CD4-positive, alpha-beta T cell treated with Interleukin-17A for 1 hour (primary cell): ENCODE data around the gene SMARCB1.
A peak's percentile ranks its signal among the peaks of the same experiment; 100 is the strongest.

Experiments used
- DNase-seq: peaks from one replicate; pipeline ENCODE4 v3.0.0-alpha.2; 2020

The SMARCB1 gene

DNA sequence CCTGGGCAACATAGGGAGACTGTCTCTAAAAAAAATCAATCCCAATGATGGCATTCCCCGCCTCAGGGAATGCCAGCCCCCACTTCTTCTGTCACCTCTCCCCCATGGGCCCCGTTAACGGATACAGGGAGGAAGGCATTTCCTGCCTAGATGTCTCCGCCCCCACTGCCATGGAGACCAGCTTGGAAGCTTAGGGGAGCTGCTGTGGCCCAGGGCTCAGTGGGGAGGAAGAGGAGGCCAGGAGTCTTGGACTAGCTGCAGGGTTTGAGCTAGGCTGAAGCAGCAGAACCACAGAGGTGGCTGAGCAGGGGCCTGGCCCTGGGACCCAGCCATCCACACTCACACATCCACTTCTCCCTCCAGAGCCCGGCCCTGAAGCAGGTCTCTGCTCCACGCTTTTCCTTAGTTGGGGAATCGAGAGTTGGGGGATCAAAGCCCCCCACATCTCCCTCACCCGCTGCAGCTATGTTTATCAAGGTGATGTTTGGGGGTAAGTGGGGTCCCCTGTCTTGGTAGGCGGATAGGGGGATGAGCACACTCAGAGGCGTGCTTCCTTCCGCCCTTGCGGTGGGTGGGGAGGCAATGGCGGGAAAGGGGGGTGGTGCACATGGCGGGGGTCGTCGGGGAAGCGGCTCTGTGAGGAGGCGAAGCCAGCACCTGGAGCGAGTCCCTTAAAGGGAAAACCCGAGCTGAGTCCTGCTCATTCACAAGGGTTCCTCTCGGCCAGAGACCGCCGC, 23.8 kb upstream of the SMARCB1 start, which contains the start of gene C22orf15:
TSS of gene C22orf15 (plus strand) at position 149 of the 737 bp plus-strand sequence. CDS start at position 466, 317 bp downstream.
- DNase-seq = no peak

DNA sequence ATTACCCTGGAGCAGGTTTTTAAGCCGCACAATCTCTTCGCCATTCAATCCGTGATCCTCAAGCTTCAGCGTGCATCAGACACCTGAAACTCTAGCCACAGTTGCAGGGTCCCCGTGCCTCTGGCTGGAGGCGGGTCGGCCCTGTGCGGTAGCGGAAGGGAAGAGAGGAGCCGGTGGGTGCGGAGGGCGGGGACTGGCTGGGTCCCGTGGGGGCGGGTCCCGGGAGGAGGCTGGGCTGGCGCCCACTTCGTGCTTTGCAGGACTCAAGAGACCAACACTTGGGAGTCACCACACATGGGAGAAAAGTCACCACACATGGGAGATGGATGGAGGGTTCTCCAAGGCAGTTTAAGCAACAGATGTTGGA, 23.2 kb upstream of the SMARCB1 start:
- DNase-seq = peak; percentile 48

DNA sequence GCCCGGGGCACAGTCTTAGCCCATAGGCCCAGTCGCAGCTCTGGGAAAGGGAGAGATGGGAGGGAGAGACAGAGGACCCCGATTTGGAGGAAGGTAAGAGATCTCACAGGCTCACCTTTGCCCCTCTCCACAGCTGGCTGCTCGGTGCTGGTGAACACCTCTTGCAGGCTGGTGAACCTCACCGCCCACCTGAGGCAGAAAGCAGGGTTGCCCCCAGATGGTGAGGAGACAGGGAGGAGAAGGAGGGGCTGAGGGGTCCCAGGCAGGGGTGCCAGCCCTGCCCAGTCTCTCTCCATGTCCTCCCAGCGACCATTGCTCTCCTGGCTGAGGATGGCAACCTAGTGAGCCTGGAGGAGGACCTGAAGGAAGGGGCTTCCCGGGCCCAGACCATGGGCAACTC, 22.8 kb upstream of the SMARCB1 start:
- DNase-seq = no peak

DNA sequence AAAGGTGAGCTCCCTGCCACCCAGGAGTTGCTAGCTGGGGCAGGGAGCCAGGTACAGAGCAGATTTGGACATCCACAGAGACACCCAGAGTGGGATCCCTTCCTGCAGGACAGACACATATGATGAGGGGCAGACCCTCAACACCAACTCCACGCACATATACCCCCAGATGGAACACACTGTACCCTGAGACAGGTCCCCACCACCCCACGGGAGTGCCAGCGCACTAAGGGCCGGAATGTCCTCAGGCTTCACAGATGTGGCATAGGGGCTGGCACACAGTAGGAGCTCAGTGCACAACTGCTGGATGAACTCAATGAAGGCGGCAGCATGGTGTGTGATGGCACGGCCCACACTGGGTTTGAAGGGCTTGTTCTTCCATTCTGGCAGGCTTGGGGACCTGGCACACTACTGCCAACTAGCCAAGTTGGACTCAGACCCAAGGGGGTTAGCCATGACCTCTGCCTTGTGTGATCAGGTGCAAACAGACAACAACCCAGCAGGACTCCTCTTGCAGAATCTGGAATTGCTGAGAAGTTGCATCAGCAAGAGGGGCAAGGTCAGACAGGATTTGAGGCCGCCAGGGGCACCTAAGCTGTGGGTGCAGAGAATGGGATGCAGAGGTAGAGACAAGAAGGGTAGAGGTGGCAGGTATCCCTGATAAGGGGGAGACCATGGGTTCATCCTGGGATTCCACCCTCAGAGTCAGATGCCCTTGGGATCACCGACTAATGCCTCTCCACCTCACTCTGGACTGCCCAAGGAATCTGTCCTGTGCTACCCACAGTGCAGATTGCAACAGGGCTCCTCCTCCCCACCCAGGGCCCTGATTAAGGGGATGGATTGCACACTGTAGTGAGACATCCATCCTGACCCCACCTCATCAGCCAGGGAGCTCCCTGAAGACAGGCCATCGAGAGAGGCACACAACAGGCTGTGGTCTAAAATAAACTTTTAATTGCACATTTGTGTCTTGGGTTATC, 21.6 kb upstream of the SMARCB1 start:
- DNase-seq = no peak

DNA sequence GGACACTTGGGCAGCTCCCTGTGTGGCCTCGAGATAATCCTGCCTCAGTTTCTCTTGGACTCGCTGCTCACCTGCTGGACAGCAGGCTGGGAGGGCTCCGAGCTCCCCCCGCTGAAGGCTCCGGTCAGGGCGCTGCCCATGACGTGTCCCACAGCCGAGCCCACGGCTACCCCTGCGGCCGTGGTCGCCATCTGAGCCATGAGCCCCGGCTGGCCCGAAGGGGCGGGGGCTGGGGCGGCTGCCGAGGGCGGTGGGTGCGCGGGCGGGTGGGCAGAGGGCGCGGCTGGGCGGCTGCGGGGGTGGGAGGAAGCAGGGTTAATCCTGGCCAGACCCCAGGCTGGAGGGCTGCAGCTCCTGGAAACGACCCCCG, 19.5 kb upstream of the SMARCB1 start:
- no peak for DNase-seq

DNA sequence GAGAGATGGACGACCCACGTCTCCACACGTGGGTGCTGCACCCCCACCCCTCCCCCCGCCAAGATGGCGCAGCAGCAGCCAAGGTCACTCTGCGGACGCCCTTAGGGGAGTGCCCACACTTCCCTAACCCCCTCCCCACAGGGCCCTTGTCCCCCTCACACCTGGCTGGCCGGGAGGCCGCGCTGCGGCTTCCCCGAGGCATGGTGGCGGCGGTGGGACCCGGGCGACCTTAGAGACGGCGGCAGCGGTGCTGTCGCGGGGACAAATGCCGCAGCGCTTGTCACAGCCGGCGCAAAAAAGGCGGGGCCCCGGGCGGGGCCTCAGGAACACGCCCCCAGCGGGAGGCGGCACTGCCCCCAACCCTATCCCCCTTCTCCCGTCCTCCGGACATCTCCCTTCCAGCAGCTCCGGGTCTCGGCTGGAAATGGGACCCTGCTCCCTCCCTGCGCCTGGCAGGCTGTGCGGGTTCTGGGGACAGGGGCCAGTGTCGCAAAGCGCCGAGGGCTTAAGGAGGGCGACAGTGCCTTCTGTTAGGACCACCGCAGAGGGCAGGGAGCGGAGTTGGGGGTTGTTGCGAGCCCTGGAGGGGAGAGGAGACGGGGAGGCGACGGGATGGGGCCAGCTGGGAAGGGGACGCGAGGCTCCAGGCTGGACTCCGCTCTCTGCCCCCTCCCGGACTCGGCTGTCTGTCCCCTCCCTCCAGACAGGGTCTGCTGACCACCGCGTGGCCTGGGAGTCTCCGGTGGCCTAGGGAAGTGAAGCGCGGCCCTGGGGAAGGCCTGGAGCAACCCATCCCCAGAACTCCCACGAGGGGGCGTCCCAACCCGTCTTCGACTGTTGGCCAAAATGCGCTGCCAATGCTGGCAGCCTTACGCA, 18.9 kb upstream of the SMARCB1 start, which contains the start of gene CHCHD10:
TSS of gene CHCHD10 (minus strand) at position 300 of the 876 bp plus-strand sequence. CDS start at position 202, 98 bp downstream.
- peak; percentile 76 for DNase-seq

DNA sequence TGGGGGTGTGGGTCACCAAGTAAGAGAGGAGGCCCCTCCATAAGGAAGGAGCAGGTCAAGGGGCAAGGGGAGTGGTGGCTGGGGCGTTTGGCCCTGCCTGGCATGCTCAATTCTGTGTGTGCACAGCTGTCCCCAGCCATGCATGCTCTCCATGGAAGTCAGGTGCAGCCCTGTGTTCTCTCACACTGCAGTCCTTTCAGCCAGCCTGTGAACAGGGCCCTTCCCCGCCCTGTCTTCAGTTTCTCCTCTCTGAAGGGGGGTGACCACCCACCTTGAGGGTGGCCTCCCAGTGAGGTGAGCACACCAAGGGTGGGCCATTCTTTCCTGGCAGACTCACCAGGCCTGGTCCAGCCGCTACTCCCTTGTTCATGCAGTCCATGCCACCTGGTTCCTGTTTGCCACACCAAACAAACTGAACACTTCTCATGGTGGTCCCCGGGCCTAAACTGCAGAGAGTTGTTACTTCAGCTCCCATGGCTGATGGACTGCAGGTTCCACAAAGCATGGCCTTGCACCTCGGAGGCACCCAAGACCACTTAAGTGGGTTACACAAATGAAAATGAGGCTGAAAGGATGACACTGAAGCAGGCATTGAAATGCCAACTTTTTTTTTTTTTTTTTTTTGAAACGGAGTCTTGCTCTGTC, 17.3 kb upstream of the SMARCB1 start:
- DNase-seq = no peak

DNA sequence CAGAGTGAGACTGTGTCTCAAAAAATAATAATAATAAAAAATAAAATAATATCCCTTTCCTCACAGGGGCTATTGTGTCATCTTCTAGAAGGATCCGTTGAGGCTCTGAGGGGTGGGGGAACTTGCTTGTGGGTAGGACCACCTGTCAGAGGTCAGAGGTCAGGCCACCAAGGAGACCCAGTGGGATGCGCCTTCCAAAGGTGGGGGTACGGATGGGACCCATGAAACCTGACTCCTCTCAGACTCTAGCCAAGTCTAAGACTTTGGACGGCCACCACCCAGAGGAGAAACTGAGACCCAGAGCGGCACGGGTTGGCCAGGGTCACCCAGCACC, 14.5 kb upstream of the SMARCB1 start:
- no peak for DNase-seq

DNA sequence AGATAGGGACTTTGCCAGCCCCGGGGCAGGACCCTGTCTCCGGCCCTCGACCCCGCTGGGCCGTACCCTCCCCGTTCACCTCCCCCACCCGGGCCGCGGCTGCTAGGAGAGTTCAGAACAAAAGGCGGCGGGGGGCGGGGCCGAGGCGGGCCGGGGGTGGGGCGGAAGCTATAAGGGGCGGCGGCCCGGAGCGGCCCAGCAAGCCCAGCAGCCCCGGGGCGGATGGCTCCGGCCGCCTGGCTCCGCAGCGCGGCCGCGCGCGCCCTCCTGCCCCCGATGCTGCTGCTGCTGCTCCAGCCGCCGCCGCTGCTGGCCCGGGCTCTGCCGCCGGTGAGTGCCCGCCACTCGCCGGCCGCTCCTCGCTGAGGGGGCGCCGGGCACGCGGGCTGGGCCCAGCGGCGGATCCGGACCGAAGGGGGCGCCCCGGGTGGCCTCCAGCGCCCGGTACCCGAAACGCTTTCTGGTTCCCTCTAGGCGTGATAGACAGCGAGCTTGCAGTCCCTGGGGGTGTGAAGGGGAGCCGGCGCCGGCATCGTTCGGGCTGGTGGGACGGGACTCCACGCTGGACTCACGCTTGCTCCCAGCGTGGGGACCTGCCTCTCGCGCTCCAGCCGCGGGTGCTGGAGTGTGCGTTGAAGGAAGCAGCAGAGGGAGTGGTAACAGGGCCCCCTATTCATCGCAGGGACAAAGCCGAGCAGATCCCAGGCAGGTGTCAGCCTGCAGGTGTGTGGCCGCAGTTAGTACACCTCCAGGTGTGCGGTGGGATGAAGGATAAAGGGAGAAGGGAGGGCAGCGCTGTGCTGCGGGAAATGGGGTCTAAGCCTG, 13.9 kb upstream of the SMARCB1 start, which contains the start of gene MMP11:
TSS of gene MMP11 (plus strand) at position 201 of the 825 bp plus-strand sequence. CDS start at position 223, 22 bp downstream.
- peak; percentile 59 for DNase-seq

DNA sequence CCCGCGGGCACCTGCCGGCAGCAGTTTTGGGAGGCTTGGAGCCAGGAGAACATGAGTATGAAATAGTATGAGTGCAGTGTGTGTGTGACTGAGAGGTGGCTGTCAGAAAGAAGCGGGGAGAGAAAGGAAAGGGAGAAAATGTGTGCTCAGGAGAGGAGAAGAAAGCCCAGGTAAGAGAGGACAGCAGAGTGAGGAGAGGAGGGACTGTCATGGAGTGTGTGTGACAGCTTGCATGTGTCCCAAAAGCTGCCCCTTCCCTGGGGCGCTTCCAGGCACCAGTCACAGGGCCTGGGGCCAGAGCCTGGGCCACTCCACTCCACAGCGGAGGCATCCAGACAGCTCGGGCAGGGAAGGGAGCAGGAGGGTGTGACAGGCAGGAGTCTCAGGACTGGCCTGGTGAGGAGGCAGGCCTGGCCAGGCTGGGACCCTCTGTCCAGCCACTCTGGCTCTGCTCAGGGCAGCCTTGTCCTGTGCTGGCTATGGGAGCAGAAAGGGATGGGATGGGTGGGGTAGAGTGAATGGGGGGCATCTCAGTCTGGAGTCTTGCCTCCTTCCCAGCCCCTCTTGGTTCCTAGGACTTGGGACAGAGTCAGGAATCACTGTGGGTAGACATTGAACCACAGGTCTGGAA, 13.2 kb upstream of the SMARCB1 start:
- no peak for DNase-seq

DNA sequence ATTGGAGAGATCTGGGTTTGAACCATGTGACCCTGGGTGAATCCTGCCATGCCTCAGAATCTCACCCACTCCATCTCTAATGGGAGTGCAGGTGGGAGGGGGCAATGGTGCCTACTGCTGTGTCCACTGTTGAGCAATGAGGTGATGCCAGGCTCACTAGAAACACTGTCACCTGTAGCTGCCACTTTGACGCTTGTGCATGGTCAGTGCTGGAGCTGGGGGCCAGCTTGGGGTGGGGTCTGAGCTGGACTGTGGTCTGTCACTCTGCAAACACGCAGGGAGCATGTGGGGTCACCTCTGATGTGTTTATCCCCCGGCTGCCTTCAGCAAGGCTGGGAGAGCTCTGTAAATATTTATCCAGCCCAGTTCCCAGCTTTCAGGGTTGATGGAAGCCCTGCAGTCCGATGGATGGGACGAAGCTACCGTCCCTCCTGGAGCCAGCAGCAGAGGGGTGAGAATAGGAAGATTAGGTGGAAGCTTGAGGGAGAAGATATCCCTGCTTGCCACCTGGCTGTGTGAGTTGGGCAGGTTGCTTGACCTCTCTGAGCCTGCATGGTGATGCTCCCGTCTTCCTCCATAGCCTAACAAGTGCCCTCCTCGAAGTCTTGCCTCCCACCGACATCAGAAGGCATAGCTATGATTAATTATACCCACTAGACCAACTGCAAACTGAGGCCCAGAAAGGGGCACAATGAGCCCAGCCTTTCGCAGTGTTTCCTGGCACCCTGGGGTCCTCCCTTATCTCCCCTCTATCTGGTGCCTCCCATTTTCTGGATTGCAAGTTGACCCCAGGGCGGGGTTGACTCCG, 12.4 kb upstream of the SMARCB1 start:
- no peak for DNase-seq

DNA sequence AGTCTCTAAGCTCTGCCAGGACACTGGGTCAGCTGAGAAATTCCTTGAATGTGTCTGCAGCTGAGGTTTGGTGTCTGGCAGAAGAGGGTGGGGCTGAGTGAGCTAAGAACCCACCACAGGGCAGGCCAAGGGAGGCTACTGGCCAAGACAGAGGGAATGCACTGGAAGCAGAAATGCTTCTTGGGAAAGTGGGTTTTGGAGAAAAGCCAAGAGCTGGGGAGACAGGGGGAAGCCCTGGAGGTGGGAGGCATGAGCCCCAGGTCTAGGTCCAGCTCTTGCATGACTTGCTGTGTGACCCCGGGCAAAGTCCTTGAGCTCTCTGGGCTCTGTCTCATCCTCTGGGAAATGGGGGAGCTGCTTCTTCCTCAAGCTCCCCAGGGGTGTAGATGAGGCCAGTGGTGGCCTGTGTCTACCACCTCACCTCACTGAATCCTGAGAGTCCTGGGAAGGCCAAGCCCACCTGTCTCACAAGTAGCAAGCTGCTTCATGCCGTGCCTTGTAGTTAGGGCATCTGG, 11.8 kb upstream of the SMARCB1 start:
- DNase-seq = no peak

DNA sequence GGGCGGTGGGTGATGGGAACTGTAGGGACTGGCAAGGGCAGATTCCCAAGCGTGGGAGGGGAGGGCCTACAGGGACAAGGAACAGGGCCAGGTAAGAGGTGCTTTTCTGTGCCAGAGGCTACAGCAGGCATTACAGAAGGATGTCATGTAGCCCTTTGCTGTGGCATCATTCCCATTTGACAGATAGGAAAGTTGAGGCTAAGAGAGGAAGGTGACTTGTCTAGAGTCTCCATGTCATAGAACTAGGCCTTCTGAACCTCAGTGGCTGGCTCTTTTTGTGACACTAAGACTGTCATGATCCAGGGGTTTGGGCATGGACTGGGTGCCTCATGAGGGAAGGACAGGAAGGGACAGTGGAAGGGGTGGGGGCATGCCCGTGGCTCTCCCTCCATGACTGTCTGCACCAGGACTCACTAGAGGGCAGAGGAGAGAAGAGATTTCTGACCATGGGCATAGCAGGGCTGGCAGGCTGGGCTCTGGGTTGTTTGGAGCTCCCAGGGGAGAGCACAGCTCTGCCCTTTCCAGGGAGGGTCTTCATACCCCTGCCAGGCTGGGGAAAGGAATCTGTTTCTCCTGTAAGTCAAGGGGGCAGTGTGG, 10.9 kb upstream of the SMARCB1 start:
- DNase-seq = no peak

DNA sequence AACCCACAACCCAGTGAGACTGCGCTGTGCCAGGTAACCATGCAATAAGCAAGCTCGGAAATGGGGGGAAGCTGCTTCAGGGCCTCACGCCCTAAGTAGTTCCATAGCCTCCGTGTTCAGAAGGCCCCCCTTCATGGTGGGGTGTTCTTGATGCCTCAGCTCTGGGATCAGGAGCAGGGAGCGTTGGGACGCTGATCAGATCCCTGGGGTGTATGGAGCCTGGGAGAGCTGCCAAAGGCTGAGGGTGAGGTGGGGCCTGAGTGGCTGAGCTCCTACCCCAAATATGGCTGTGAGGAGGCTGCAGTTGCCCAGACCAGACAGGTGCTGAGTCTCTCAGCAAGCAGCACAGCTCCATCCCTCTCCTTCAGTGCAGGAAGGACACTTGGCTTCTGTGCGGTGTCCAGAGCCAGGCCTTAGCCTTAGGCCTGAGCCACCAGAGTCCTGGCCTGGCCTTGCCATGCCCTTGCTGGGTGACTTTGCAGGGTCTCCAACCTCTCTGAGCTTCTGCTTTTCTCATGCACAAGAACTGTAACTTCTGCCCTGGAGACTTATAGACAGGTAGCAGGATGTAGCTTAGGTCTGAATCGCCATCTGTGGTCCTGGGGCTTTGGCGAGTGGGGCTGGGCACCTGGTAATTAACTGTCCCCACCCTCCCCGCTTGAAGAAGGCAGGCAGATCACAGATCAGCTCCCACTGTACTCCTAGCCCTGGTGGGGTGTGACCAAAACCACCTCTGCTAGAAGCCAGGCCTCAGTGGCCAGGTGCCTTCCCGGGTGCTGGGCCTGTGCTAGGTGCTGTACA, 8.8 kb upstream of the SMARCB1 start:
- no peak for DNase-seq

DNA sequence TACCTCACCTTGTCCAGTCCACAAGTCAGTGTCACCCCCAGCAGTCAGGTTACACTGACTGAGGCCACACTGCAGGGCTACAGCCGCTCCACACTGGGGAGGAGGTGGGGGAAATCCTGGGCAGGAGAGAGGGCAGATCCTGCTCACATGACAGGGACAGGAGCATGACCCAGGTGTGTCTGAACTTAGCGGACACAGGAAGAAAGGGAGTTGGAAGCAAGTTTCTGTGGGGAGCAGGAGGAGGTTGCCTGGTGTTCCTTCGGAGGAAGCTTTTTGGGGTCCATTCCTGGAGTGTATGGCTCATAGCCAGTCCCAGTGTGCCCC, 8.2 kb upstream of the SMARCB1 start:
- DNase-seq = no peak

DNA sequence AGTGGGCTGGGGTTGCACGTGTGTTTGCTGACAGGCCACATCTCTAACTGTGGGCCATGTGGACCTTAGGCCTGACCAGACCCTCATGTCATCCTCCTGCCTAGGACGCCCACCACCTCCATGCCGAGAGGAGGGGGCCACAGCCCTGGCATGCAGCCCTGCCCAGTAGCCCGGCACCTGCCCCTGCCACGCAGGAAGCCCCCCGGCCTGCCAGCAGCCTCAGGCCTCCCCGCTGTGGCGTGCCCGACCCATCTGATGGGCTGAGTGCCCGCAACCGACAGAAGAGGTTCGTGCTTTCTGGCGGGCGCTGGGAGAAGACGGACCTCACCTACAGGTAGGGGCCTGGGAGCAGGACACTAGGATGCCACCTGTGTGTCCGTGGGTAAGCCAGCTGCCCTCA, 7.7 kb upstream of the SMARCB1 start:
- no peak for DNase-seq

DNA sequence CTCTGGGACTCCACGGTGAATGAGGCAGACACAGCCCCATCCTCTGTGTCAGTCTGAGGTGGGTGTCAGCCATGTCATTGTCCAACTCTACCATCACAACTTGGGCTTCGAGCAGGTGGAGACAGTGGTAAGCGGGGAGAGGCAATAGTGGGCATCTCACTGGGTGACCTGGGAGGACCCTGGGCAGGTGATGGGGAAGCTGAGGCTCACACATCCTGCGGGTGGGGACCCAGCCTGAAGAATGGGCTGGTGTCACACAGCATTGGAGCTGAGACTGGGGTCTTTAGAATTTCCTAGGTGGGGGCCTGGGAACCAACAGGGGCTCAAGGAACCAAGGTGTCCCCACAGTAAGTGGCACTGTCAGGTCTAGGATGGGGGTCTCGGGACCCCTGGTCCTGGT, 7.0 kb upstream of the SMARCB1 start:
- no peak for DNase-seq

DNA sequence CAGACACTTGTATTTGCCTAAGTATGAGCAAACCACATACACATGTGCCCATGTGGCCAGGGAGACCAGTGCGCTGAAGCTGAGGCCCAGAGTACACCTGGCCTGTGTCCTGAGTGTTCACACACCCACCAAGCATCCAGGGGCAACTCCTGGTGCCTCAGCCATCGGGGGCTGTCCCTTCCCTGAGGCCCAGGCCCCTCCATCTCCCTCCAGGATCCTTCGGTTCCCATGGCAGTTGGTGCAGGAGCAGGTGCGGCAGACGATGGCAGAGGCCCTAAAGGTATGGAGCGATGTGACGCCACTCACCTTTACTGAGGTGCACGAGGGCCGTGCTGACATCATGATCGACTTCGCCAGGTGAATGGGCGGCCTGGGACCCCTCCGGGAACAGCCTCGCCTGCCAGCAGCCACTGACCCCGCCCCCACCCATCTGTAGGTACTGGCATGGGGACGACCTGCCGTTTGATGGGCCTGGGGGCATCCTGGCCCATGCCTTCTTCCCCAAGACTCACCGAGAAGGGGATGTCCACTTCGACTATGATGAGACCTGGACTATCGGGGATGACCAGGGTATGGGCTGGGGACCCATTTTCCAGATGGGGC, 6.5 kb upstream of the SMARCB1 start:
- no peak for DNase-seq
